IMR-90 (cell line): ENCODE measurements around the gene TIMM29. TPM values are rescaled to one million over a fixed set of nuclear protein-coding genes. Genes with fewer than 3 reads are reported as not detected.

ENCODE experiments used
- ATAC-seq: fragments of 200-7000 bp; cut with Tn5 transposase; 2 replicates; pipeline ENCODE4 v1.9.1; 2020; ENCODE audit warnings: low read depth, mild to moderate bottlenecking, moderate library complexity
- BruUV-seq: library from RNA; stranded (reverse); fragments of 400-500 nt; replicated peaks from 2 replicates; lab custom pipeline; 2021; lab: Mats Ljungman, UMichigan
- CTCF ChIA-PET: fragments of 300-600 bp; formaldehyde crosslinking; extraction: SDS; loops from one replicate; lab custom pipeline; 2021; ENCODE audit warnings: antibody characterized with exemption; lab: Yijun Ruan, JAX
- POLR2A ChIA-PET: fragments of 300-600 bp; sonication (Branson Sonifier 250); formaldehyde crosslinking; loops from one replicate; lab custom pipeline; 2022; ENCODE audit warnings: antibody characterized with exemption; ENCODE audit not compliant: unreplicated experiment; lab: Charles Lee
- DNase-seq: peaks from one replicate; pipeline ENCODE4 v3.0.0; 2013
- H2AFZ ChIP-seq: replicated peaks from 2 replicates; pipeline ENCODE3; 2013; ENCODE audit warnings: low read length, mild to moderate bottlenecking; ENCODE audit not compliant: poor library complexity
- H2AK5ac ChIP-seq: 2 replicates; pipeline ENCODE4 v1.6.1; 2013; ENCODE audit warnings: low read depth, low read length, inconsistent platforms
- H2AK9ac ChIP-seq: replicated peaks from 2 replicates; pipeline ENCODE3; 2013; ENCODE audit warnings: mild to moderate bottlenecking, low read depth, low read length, moderate library complexity; ENCODE audit not compliant: poor library complexity
- H2BK120ac ChIP-seq: 2 replicates; pipeline ENCODE4 v1.6.1; 2013; ENCODE audit warnings: low read depth, low read length, inconsistent platforms
- H2BK15ac ChIP-seq: 3 replicates; pipeline ENCODE4 v1.6.1; 2013; ENCODE audit warnings: low read depth, low read length, inconsistent platforms
- H2BK20ac ChIP-seq: 2 replicates; pipeline ENCODE4 v1.6.1; 2013; ENCODE audit warnings: low read depth, mild to moderate bottlenecking, inconsistent platforms, low read length, moderate library complexity
- H2BK5ac ChIP-seq: 2 replicates; pipeline ENCODE4 v1.6.1; 2013; ENCODE audit warnings: mild to moderate bottlenecking, low read depth, low read length, inconsistent platforms; ENCODE audit not compliant: poor library complexity, severe bottlenecking
- H3K14ac ChIP-seq: replicated peaks from 2 replicates; pipeline ENCODE4 v1.6.1; 2013; ENCODE audit warnings: low read depth, low read length, inconsistent platforms
- H3K18ac ChIP-seq: 2 replicates; pipeline ENCODE4 v1.6.1; 2013; ENCODE audit warnings: low read depth, low read length, control low read depth
- H3K23ac ChIP-seq: 2 replicates; pipeline ENCODE4 v1.6.1; 2013; ENCODE audit warnings: low read depth, low read length, inconsistent platforms
- H3K27ac ChIP-seq: 2 replicates; pipeline ENCODE4 v1.5.1; 2013; ENCODE audit warnings: mild to moderate bottlenecking, control low read depth, low read length; ENCODE audit not compliant: insufficient read depth
- H3K27me3 ChIP-seq: 2 replicates; pipeline ENCODE4 v1.6.1; 2013; ENCODE audit warnings: low read length; ENCODE audit not compliant: control insufficient read depth, insufficient read depth
- H3K36me3 ChIP-seq: 2 replicates; pipeline ENCODE4 v1.6.1; 2013; ENCODE audit warnings: low read length, mixed read lengths; ENCODE audit not compliant: control insufficient read depth, insufficient read depth
- H3K4ac ChIP-seq: 2 replicates; pipeline ENCODE4 v1.6.1; 2013; ENCODE audit warnings: low read depth, low read length, inconsistent platforms
- H3K4me1 ChIP-seq: 2 replicates; pipeline ENCODE4 v1.6.1; 2013; ENCODE audit warnings: low read length, mixed read lengths; ENCODE audit not compliant: control insufficient read depth, insufficient read depth
- H3K4me2 ChIP-seq: 2 replicates; pipeline ENCODE4 v1.6.1; 2013; ENCODE audit warnings: low read depth, mild to moderate bottlenecking, control low read depth, low read length, moderate library complexity
- H3K4me3 ChIP-seq: 2 replicates; pipeline ENCODE4 v1.5.1; 2013; ENCODE audit warnings: low read depth, mild to moderate bottlenecking, control low read depth, low read length, moderate library complexity; ENCODE audit not compliant: insufficient read depth
- H3K56ac ChIP-seq: 2 replicates; pipeline ENCODE4 v1.6.1; 2013; ENCODE audit warnings: low read length, inconsistent platforms; ENCODE audit not compliant: insufficient read depth; ENCODE audit errors: extremely low read depth
- H3K79me1 ChIP-seq, 2 experiments: 2 replicates each; pipeline ENCODE4 v1.6.1; 2013; ENCODE audit warnings: low read length in 2 of 2, inconsistent platforms in 1 of 2, low read depth in 1 of 2
- H3K9ac ChIP-seq: 2 replicates; pipeline ENCODE4 v1.6.1; 2013; ENCODE audit warnings: low read depth, low read length, control low read depth
- H3K9me1 ChIP-seq: 2 replicates; pipeline ENCODE4 v1.6.1; 2013; ENCODE audit warnings: low read length, inconsistent platforms; ENCODE audit not compliant: insufficient read depth
- H3K9me3 ChIP-seq: 2 replicates; pipeline ENCODE4 v1.6.1; 2013; ENCODE audit warnings: low read length; ENCODE audit not compliant: control insufficient read depth, insufficient read depth
- H4K20me1 ChIP-seq: 2 replicates; pipeline ENCODE4 v1.6.1; 2013; ENCODE audit warnings: low read length, inconsistent platforms; ENCODE audit not compliant: insufficient read depth
- H4K5ac ChIP-seq: 2 replicates; pipeline ENCODE4 v1.6.1; 2013; ENCODE audit warnings: mild to moderate bottlenecking, low read depth, low read length, control low read depth
- H4K8ac ChIP-seq, 2 experiments: 2 replicates each; pipeline ENCODE4 v1.6.1; 2013; ENCODE audit warnings: low read depth in 2 of 2, low read length in 2 of 2, control low read depth in 1 of 2, inconsistent platforms in 1 of 2
- H4K91ac ChIP-seq: 2 replicates; pipeline ENCODE4 v1.6.1; 2013; ENCODE audit warnings: low read depth, low read length, inconsistent platforms; ENCODE audit not compliant: insufficient read depth
- BHLHE40 ChIP-seq: fragments of 150-350 bp; IDR thresholded peaks from 2 replicates; pipeline ENCODE4 v1.6.1; 2016; ENCODE audit warnings: mild to moderate bottlenecking, low read depth, low read length
- CEBPB ChIP-seq: IDR thresholded peaks from 2 replicates; pipeline ENCODE4 v1.6.1; 2012; ENCODE audit warnings: low read depth, low read length, improper control_type of control experiment
- CHD1 ChIP-seq: IDR thresholded peaks from 2 replicates; pipeline ENCODE4 v1.6.1; 2012; ENCODE audit warnings: low read depth, low read length, improper control_type of control experiment
- ELK1 ChIP-seq: fragments of 150-350 bp; IDR thresholded peaks from 2 replicates; pipeline ENCODE4 v1.6.1; 2016; ENCODE audit warnings: low read depth, mild to moderate bottlenecking, low read length, moderate library complexity, borderline replicate concordance
- FOS ChIP-seq: fragments of 150-350 bp; IDR thresholded peaks from 2 replicates; pipeline ENCODE4 v1.6.1; 2016; ENCODE audit warnings: low read depth, low read length
- MAFK ChIP-seq: IDR thresholded peaks from 2 replicates; pipeline ENCODE4 v1.6.1; 2012; ENCODE audit warnings: low read depth, low read length, improper control_type of control experiment
- MXI1 ChIP-seq: IDR thresholded peaks from 2 replicates; pipeline ENCODE4 v1.6.1; 2012; ENCODE audit warnings: low read depth, mild to moderate bottlenecking, low read length, moderate library complexity, borderline replicate concordance
- NFE2L2 ChIP-seq: fragments of 150-350 bp; IDR thresholded peaks from 2 replicates; pipeline ENCODE4 v1.6.1; 2016; ENCODE audit warnings: low read depth, mild to moderate bottlenecking, low read length
- POLR2A ChIP-seq: IDR thresholded peaks from 2 replicates; pipeline ENCODE4 v1.6.1; 2012; ENCODE audit warnings: mild to moderate bottlenecking, low read depth, low read length
- RFX5 ChIP-seq: IDR thresholded peaks from 2 replicates; pipeline ENCODE4 v1.8.0; 2012; ENCODE audit warnings: low read depth, mild to moderate bottlenecking, low read length, moderate library complexity
- WGBS, 2 experiments: methylation state at CpG; one replicate each; pipeline versions ENCODE4 v1.1.5 to v1.1.7; 2013; ENCODE audit warnings: missing lambda C conversion rate in 2 of 2; ENCODE audit not compliant: insufficient read length in 1 of 2; ENCODE audit errors: extremely low coverage in 2 of 2; 5-methylcytosine and 5-hydroxymethylcytosine counted together
- dilution Hi-C: fragments of 300-500 bp; cut with HindIII; formaldehyde crosslinking; loops from one replicate; pipeline ENCODE4 v1.14.3; 2018; ENCODE audit warnings: low sequenced_read_pairs; ENCODE audit not compliant: unreplicated experiment
- in situ Hi-C: fragments of 300-500 bp; cut with MboI; formaldehyde crosslinking; loops from 3 replicates; pipeline ENCODE4 v1.14.3; 2019; ENCODE audit warnings: low sequenced_read_pairs, inconsistent platforms, mixed read lengths
- intact Hi-C: fragments of 100-400 bp; cut with micrococcal nuclease; formaldehyde crosslinking; loops from 2 replicates; pipeline ENCODE4 v1.10.0; 2022
- polyA plus RNA-seq, 3 experiments: library from polyadenylated mRNA; depleted of rRNA; stranded (reverse); fragments of >200 nt; gene quantifications; 2 replicates each; pipeline ENCODE4 v1.2.3, GENCODE V29; 2012; ENCODE audit warnings: low replicate concordance in 1 of 3
- total RNA-seq: library from RNA; depleted of rRNA; stranded (reverse); fragments of >200 nt; gene quantifications from 2 replicates; pipeline ENCODE4 v1.2.3, GENCODE V29; 2012
- TF ChIP-seq, protein P1 (sequence below): conservative IDR thresholded peaks from 2 replicates; pipeline ENCODE4 v1.5.1; 2012; ENCODE audit warnings: mild to moderate bottlenecking, low read depth, low read length, improper control_type of control experiment

TIMM29 gene
- total and polyA plus RNA-seq, 2 of the 4 experiments (the other 2 are of a cell fraction): 9.3 to 13.4 TPM

GRCh38 chr19:10965398-10965797, 36.8 kb downstream of the TIMM29 start:
- 93% methylated on average over 3 of the region's 6 CpGs; no CpG with 5 or more reads in 1 of the 2 experiments for WGBS, 2 experiments
- no peak overlapping the region for H2AK5ac ChIP-seq
- no peaks in the 10 kb centered on the region for H3K27me3 ChIP-seq
- BruUV-seq: no TSS peak
- ATAC-seq (no peak), DNase-seq (no peak)
- H2BK20ac ChIP-seq: no peak overlapping the region
- no peak for TF ChIP-seq RFX5
- TF ChIP-seq POLR2A: no peak
- no peak for TF ChIP-seq MXI1
- no peak for TF ChIP-seq FOS
- TF ChIP-seq NFE2L2: no peak
- no peak for TF ChIP-seq ELK1
- TF ChIP-seq CHD1: no peak
- no peak for TF ChIP-seq MAFK
- no peak for TF ChIP-seq CEBPB
- TF ChIP-seq, protein P1, sequence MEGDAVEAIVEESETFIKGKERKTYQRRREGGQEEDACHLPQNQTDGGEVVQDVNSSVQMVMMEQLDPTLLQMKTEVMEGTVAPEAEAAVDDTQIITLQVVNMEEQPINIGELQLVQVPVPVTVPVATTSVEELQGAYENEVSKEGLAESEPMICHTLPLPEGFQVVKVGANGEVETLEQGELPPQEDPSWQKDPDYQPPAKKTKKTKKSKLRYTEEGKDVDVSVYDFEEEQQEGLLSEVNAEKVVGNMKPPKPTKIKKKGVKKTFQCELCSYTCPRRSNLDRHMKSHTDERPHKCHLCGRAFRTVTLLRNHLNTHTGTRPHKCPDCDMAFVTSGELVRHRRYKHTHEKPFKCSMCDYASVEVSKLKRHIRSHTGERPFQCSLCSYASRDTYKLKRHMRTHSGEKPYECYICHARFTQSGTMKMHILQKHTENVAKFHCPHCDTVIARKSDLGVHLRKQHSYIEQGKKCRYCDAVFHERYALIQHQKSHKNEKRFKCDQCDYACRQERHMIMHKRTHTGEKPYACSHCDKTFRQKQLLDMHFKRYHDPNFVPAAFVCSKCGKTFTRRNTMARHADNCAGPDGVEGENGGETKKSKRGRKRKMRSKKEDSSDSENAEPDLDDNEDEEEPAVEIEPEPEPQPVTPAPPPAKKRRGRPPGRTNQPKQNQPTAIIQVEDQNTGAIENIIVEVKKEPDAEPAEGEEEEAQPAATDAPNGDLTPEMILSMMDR: no peak
- no peak for TF ChIP-seq BHLHE40
- no peak overlapping the region for H3K18ac ChIP-seq
- no peak overlapping the region for H3K56ac ChIP-seq
- dilution Hi-C loops: no loop called here
- H3K4ac ChIP-seq: no peak overlapping the region
- no peak overlapping the region for H2AFZ ChIP-seq
- CTCF ChIA-PET: no interaction called here
- in situ Hi-C loops: no loop called here
- no peak overlapping the region for H3K9ac ChIP-seq
- H2AK9ac ChIP-seq: no peak overlapping the region
- H4K91ac ChIP-seq: no peak overlapping the region
- H2BK120ac ChIP-seq: no peak overlapping the region
- H4K5ac ChIP-seq: no peak overlapping the region
- no peak overlapping the region for H2BK15ac ChIP-seq
- H3K4me1 ChIP-seq: peaks cover 9% of the 10 kb centered on the region
- POLR2A ChIA-PET: no interaction called here
- intact Hi-C loops: no loop called here
- no peaks in the 10 kb centered on the region for H3K36me3 ChIP-seq
- H3K4me2 ChIP-seq: no peak overlapping the region
- H4K20me1 ChIP-seq: peaks cover 73% of the 10 kb centered on the region
- no peak overlapping the region for H3K23ac ChIP-seq
- H3K4me3 ChIP-seq: no peak overlapping the region
- peaks cover 25% of the 10 kb centered on the region for H3K9me1 ChIP-seq
- H4K8ac ChIP-seq: no peak overlapping the region
- H2BK5ac ChIP-seq: no peak overlapping the region
- H3K79me1 ChIP-seq: peaks cover 0 to 60% of the 10 kb centered on the region in 2 experiments; a peak in 3 of 4 replicates
- no peak overlapping the region for H3K27ac ChIP-seq
- no peak overlapping the region for H3K14ac ChIP-seq
- H3K9me3 ChIP-seq: no peaks in the 10 kb centered on the region
